HL-60 (cell line): Measurements from ENCODE around the gene SERPINA3.

Experiments
- CTCF ChIP-seq: IDR thresholded peaks from one replicate; pipeline ENCODE4 v1.5.1; 2011; ENCODE audit warnings: low read length, control low read depth, inconsistent platforms; ENCODE audit not compliant: insufficient read depth
- GABPA ChIP-seq: IDR thresholded peaks from 2 replicates; pipeline ENCODE4 v1.6.1; 2012; ENCODE audit warnings: low read depth
- POLR2AphosphoS5 ChIP-seq: IDR thresholded peaks from 2 replicates; pipeline ENCODE4 v1.6.1; 2012; ENCODE audit warnings: low read depth
- REST ChIP-seq: IDR thresholded peaks from 2 replicates; pipeline ENCODE4 v1.6.1; 2012; ENCODE audit warnings: low read depth; ENCODE audit not compliant: insufficient replicate concordance
- SPI1 ChIP-seq: IDR thresholded peaks from 2 replicates; pipeline ENCODE4 v1.6.1; 2012; ENCODE audit warnings: low read depth, mild to moderate bottlenecking, borderline replicate concordance

- TF ChIP-seq SPI1: no peak
- no peak for TF ChIP-seq CTCF
- TF ChIP-seq REST: no peak
- no peak for TF ChIP-seq POLR2AphosphoS5
- TF ChIP-seq GABPA: no peak
Observed at GRCh38 chr14:94671870-94672444, 59.8 kb downstream of the SERPINA3 start.
